NCI-H2171 (cell line): Measurements from ENCODE around the gene SNCA.

Experiments used
- DNase-seq: peaks from one replicate; lab custom pipeline; 2025; lab: John Stamatoyannopoulos, UW

The SNCA gene

GRCh38 chr4:89707467-89707866, 129.5 kb downstream of the SNCA start:
- DNase-seq: no peak

GRCh38 chr4:89704651-89705395, 132.1 kb downstream of the SNCA start:
- DNase-seq: peak; percentile 13

GRCh38 chr4:89703829-89704590, 133.0 kb downstream of the SNCA start:
- no peak for DNase-seq

- no peak for DNase-seq
Measured at GRCh38 chr4:89700766-89701423, 136.1 kb downstream of the SNCA start.

- DNase-seq: no peak
Measured at GRCh38 chr4:89685690-89686089, 151.3 kb downstream of the SNCA start.

- no peak for DNase-seq
Measured at GRCh38 chr4:89685277-89685676, 151.7 kb downstream of the SNCA start.

GRCh38 chr4:89684536-89684935, 152.4 kb downstream of the SNCA start:
- no peak for DNase-seq

- DNase-seq: no peak
Measured at GRCh38 chr4:89682808-89683207, 154.2 kb downstream of the SNCA start.

- DNase-seq: no peak
Measured at GRCh38 chr4:89681671-89682070, 155.3 kb downstream of the SNCA start.

GRCh38 chr4:89681219-89681618, 155.7 kb downstream of the SNCA start:
- DNase-seq: peak; percentile 41

- no peak for DNase-seq
Measured at GRCh38 chr4:89674876-89675459, 162.0 kb downstream of the SNCA start.
